H1 (cell line): ENCODE results near the gene EPB41L5. TPM values are rescaled to one million over a fixed set of nuclear protein-coding genes. Genes with fewer than 3 reads are reported as not detected.

Source experiments
- CTCF ChIA-PET: fragments of 300-600 bp; sonication (Branson Sonifier 250); formaldehyde crosslinking; loops from one replicate; lab custom pipeline; 2021; ENCODE audit not compliant: partially characterized antibody; lab: Charles Lee
- POLR2A ChIA-PET: fragments of 300-600 bp; sonication (Branson Sonifier 250); formaldehyde crosslinking; loops from one replicate; lab custom pipeline; 2021; ENCODE audit warnings: inconsistent platforms; ENCODE audit not compliant: partially characterized antibody; lab: Charles Lee
- DNase-seq, 2 experiments: peaks; one replicate each; pipeline versions ENCODE4 v3.0.0 to v3.0.0-alpha.2; 2010 to 2022; ENCODE audit warnings: low spot score in 2 of 2, low read depth in 1 of 2, mixed read lengths in 1 of 2
- FAIRE-seq: peaks from 2 replicates; lab custom pipeline; 2011; peaks lifted over from hg19 to GRCh38; lab: Jason Lieb, UNC
- H2AFZ ChIP-seq: 2 replicates; pipeline ENCODE4 v1.8.1; 2012; ENCODE audit warnings: low read length, inconsistent platforms
- H2AK5ac ChIP-seq: 2 replicates; pipeline ENCODE4 v1.6.1; 2013; ENCODE audit warnings: low read depth, low read length
- H2BK120ac ChIP-seq: replicated peaks from 2 replicates; pipeline ENCODE3; 2013; ENCODE audit warnings: low read depth, low read length, inconsistent platforms
- H2BK12ac ChIP-seq: 2 replicates; pipeline ENCODE4 v1.6.1; 2013; ENCODE audit warnings: low read depth, low read length
- H2BK15ac ChIP-seq: 2 replicates; pipeline ENCODE4 v1.6.1; 2013; ENCODE audit warnings: low read length
- H2BK20ac ChIP-seq: 2 replicates; pipeline ENCODE4 v1.6.1; 2013; ENCODE audit warnings: low read length
- H2BK5ac ChIP-seq: 2 replicates; pipeline ENCODE4 v1.6.1; 2013; ENCODE audit warnings: low read depth, low read length
- H3K14ac ChIP-seq: 2 replicates; pipeline ENCODE4 v1.6.1; 2013; ENCODE audit warnings: inconsistent platforms; ENCODE audit not compliant: insufficient read length
- H3K18ac ChIP-seq: 2 replicates; pipeline ENCODE4 v1.6.1; 2013; ENCODE audit warnings: low read length; ENCODE audit errors: extremely low read depth
- H3K23ac ChIP-seq: 2 replicates; pipeline ENCODE4 v1.6.1; 2013; ENCODE audit warnings: inconsistent platforms; ENCODE audit not compliant: insufficient read length
- H3K23me2 ChIP-seq: 2 replicates; pipeline ENCODE4 v1.6.1; 2013; ENCODE audit warnings: low read depth, low read length
- H3K27ac ChIP-seq: 2 replicates; pipeline ENCODE4 v1.6.1; 2011; ENCODE audit warnings: low read depth, low read length, inconsistent platforms
- H3K27me3 ChIP-seq, 4 experiments: replicated peaks in 1 of 4; 1 replicate in 1 of 4; 2 replicates in 3 of 4; pipeline versions ENCODE4 v1.6.1 to v1.8.1; 2011 to 2013; ENCODE audit warnings: low read length in 3 of 4, mild to moderate bottlenecking in 3 of 4, inconsistent platforms in 2 of 4, mixed read lengths in 2 of 4, moderate library complexity in 1 of 4; ENCODE audit not compliant: control insufficient read depth in 3 of 4, insufficient read depth in 3 of 4; ENCODE audit errors: extremely low read depth in 1 of 4
- H3K36me3 ChIP-seq, 4 experiments: 2 replicates each; pipeline versions ENCODE4 v1.6.1 to v1.8.1; 2011 to 2013; ENCODE audit warnings: mild to moderate bottlenecking in 4 of 4, low read length in 3 of 4, moderate library complexity in 2 of 4, control low read depth in 1 of 4, inconsistent platforms in 1 of 4; ENCODE audit not compliant: insufficient read depth in 4 of 4, control insufficient read depth in 2 of 4
- H3K4ac ChIP-seq: replicated peaks from 2 replicates; pipeline ENCODE3; 2013; ENCODE audit warnings: low read length, low read depth, mixed read lengths, inconsistent platforms; ENCODE audit not compliant: insufficient read length
- H3K4me1 ChIP-seq, 4 experiments: replicated peaks in 1 of 4; 1 replicate in 1 of 4; 2 replicates in 3 of 4; pipeline versions ENCODE4 v1.6.1 to v1.8.1; 2011 to 2013; ENCODE audit warnings: low read length in 3 of 4, inconsistent platforms in 2 of 4, mixed read lengths in 1 of 4; ENCODE audit not compliant: insufficient read depth in 4 of 4, control insufficient read depth in 3 of 4
- H3K4me2 ChIP-seq, 2 experiments: 2 replicates each; pipeline versions ENCODE4 v1.6.1 to v1.8.1; 2011 to 2013; ENCODE audit warnings: low read depth in 2 of 2, low read length in 2 of 2, control low read depth in 1 of 2, inconsistent platforms in 1 of 2, mild to moderate bottlenecking in 1 of 2; ENCODE audit not compliant: insufficient read depth in 1 of 2
- H3K4me3 ChIP-seq, 4 experiments: fragments of 200-600, 300-600 bp in 1 of 4; sonication (generic), shearing (Covaris generic), sonication (Bioruptor Twin) in 1 of 4; 2 replicates each; pipeline versions ENCODE4 v1.5.1 to v1.8.1; 2011 to 2016; ENCODE audit warnings: low read length in 4 of 4, low read depth in 3 of 4, control low read depth in 2 of 4, inconsistent platforms in 2 of 4, mild to moderate bottlenecking in 2 of 4, mixed read lengths in 1 of 4, moderate library complexity in 1 of 4; ENCODE audit not compliant: insufficient read depth in 2 of 4; ENCODE audit errors: extremely low read depth in 1 of 4
- H3K56ac ChIP-seq: replicated peaks from 2 replicates; pipeline ENCODE3; 2013; ENCODE audit warnings: low read depth, mild to moderate bottlenecking, mixed read lengths, low read length, inconsistent platforms; ENCODE audit not compliant: insufficient read length
- H3K79me1 ChIP-seq: 2 replicates; pipeline ENCODE4 v1.6.1; 2013; ENCODE audit warnings: low read depth, low read length, control low read depth
- H3K79me2 ChIP-seq, 2 experiments: 2 replicates each; pipeline versions ENCODE4 v1.6.1 to v1.8.1; 2012 to 2013; ENCODE audit warnings: low read length in 2 of 2, mild to moderate bottlenecking in 2 of 2, inconsistent platforms in 1 of 2; ENCODE audit not compliant: insufficient read depth in 2 of 2, control insufficient read depth in 1 of 2
- H3K9ac ChIP-seq, 4 experiments: replicated peaks in 1 of 4; 1 replicate in 1 of 4; 2 replicates in 3 of 4; pipeline versions ENCODE4 v1.6.1 to v1.8.1; 2011 to 2013; ENCODE audit warnings: low read depth in 3 of 4, low read length in 3 of 4, control low read depth in 2 of 4, mild to moderate bottlenecking in 2 of 4, moderate library complexity in 2 of 4, inconsistent platforms in 1 of 4; ENCODE audit errors: extremely low read depth in 1 of 4
- H3K9me3 ChIP-seq, 2 experiments: 2 replicates each; pipeline versions ENCODE4 v1.6.1 to v1.8.1; 2012 to 2013; ENCODE audit warnings: mild to moderate bottlenecking in 2 of 2, moderate library complexity in 2 of 2, control low read depth in 1 of 2, inconsistent platforms in 1 of 2, low read depth in 1 of 2, low read length in 1 of 2, mixed read lengths in 1 of 2; ENCODE audit not compliant: insufficient read depth in 2 of 2
- H4K20me1 ChIP-seq, 2 experiments: replicated peaks in 1 of 2; 2 replicates each; pipeline versions ENCODE3 to v1.8.1; 2011 to 2013; ENCODE audit warnings: inconsistent platforms in 2 of 2, low read length in 2 of 2, mild to moderate bottlenecking in 1 of 2; ENCODE audit not compliant: insufficient read depth in 2 of 2, control insufficient read depth in 1 of 2
- H4K5ac ChIP-seq: 2 replicates; pipeline ENCODE4 v1.6.1; 2013; ENCODE audit warnings: low read length, low read depth, mixed read lengths, inconsistent platforms; ENCODE audit not compliant: insufficient read length
- H4K8ac ChIP-seq: 2 replicates; pipeline ENCODE4 v1.8.0; 2013; ENCODE audit warnings: mild to moderate bottlenecking, moderate library complexity, low read length, inconsistent platforms; ENCODE audit not compliant: insufficient read depth; ENCODE audit errors: extremely low read depth
- H4K91ac ChIP-seq: replicated peaks from 2 replicates; pipeline ENCODE3; 2013; ENCODE audit warnings: low read length, mixed read lengths, inconsistent platforms; ENCODE audit not compliant: insufficient read length
- CHD2 ChIP-seq: IDR thresholded peaks from 2 replicates; pipeline ENCODE4 v1.6.1; 2012; ENCODE audit warnings: low read length, improper control_type of control experiment
- SIX5 ChIP-seq: IDR thresholded peaks from 2 replicates; pipeline ENCODE4 v1.6.1; 2011; ENCODE audit warnings: mild to moderate bottlenecking, low read depth, low read length
- TAF1 ChIP-seq: IDR thresholded peaks from 2 replicates; pipeline ENCODE4 v1.6.1; 2011; ENCODE audit warnings: mild to moderate bottlenecking, low read depth, low read length
- TAF7 ChIP-seq: optimal IDR thresholded peaks from 2 replicates; pipeline ENCODE3; 2011; ENCODE audit warnings: low read depth, mild to moderate bottlenecking, inconsistent platforms, low read length, moderate library complexity, borderline replicate concordance
- TCF12 ChIP-seq: IDR thresholded peaks from 2 replicates; pipeline ENCODE4 v1.6.1; 2011; ENCODE audit warnings: low read depth, mild to moderate bottlenecking, low read length
- polyA plus RNA-seq, 7 experiments: library from polyadenylated mRNA; depleted of rRNA in 3 of 7; stranded (reverse) in 5 of 7; unstranded in 2 of 7; fragments of >200 nt in 5 of 7; fragments of 200-250 nt in 2 of 7; gene quantifications; 1 replicate in 5 of 7; 2 replicates in 1 of 7; 4 replicates in 1 of 7; pipeline versions ENCODE4 v1.2.1 to v1.2.3, GENCODE V29; 2011 to 2013; ENCODE audit warnings: missing spikeins in 2 of 7, mixed read lengths in 2 of 7
- total RNA-seq: library from RNA; stranded (reverse); fragmentation: NEBNext Ultra II Directional; extraction: Animal tissue kit (Norgen Biotek cat#: 25700); gene quantifications from 2 replicates; pipeline ENCODE4 v1.2.1, GENCODE V29; 2021
- TF ChIP-seq, protein P1 (sequence below): IDR thresholded peaks from 2 replicates; pipeline ENCODE4 v1.6.1; 2012; ENCODE audit warnings: inconsistent platforms
- TF ChIP-seq, protein P2 (sequence below): IDR thresholded peaks from 2 replicates; pipeline ENCODE4 v1.6.1; 2011; ENCODE audit warnings: low read depth, mild to moderate bottlenecking, low read length; ENCODE audit not compliant: insufficient read depth

EPB41L5 gene
- total and polyA plus RNA-seq, 2 of the 8 experiments (the other 6 are each of a cell fraction or from before 2014, with no cell fraction given): 13.5 to 32.3 TPM

DNA sequence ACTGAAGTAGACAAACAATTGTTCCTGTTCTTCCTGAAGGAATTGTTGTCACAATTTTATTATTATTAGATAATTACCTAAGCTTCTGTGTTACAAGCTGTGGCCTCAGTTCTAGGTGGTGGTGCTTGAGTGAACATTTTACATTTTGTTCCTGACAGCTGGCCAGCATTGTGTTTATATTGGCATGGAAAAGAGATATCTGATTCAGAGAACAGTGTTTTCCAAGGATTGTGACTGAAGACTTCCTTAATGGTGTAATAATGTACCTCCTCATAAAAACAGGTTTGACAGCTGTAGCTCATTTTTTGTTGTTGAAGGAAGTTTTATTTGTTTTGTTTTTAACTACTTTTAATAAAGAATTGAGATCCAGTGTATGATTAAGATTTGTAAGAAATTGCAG lies 95.2 kb downstream of the EPB41L5 start:
- H3K18ac ChIP-seq: no peak overlapping the region
- H3K56ac ChIP-seq: no peak overlapping the region
- no peak overlapping the region for H2BK5ac ChIP-seq
- no peaks in the 10 kb centered on the region for H3K4me1 ChIP-seq
- no peak for FAIRE-seq
- TF ChIP-seq TCF12 (no peak), SIX5 (no peak), TAF7 (no peak), TAF1 (no peak), CHD2 (no peak)
- TF ChIP-seq, protein P1, sequence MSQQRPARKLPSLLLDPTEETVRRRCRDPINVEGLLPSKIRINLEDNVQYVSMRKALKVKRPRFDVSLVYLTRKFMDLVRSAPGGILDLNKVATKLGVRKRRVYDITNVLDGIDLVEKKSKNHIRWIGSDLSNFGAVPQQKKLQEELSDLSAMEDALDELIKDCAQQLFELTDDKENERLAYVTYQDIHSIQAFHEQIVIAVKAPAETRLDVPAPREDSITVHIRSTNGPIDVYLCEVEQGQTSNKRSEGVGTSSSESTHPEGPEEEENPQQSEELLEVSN: no peak
- TF ChIP-seq, protein P2, sequence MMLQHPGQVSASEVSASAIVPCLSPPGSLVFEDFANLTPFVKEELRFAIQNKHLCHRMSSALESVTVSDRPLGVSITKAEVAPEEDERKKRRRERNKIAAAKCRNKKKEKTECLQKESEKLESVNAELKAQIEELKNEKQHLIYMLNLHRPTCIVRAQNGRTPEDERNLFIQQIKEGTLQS: no peak
- no peak overlapping the region for H4K91ac ChIP-seq
- H3K4me3 ChIP-seq: no peak overlapping the region
- DNase-seq: no peak
- H3K9ac ChIP-seq: no peak overlapping the region
- H2BK120ac ChIP-seq: no peak overlapping the region
- no peak overlapping the region for H3K14ac ChIP-seq
- POLR2A ChIA-PET: no interaction called here
- no peak overlapping the region for H4K5ac ChIP-seq
- no peaks in the 10 kb centered on the region for H3K79me2 ChIP-seq
- H3K36me3 ChIP-seq: peaks cover 0 to 11% (median 0%) of the 10 kb centered on the region in 4 experiments; a peak in 3 of 8 replicates
- H4K20me1 ChIP-seq: no peaks in the 10 kb centered on the region
- no peaks in the 10 kb centered on the region for H3K9me3 ChIP-seq
- H2BK15ac ChIP-seq: no peak overlapping the region
- no peak overlapping the region for H2AFZ ChIP-seq
- no peaks in the 10 kb centered on the region for H3K23me2 ChIP-seq
- H2BK20ac ChIP-seq: no peak overlapping the region
- CTCF ChIA-PET: interaction anchor here (0.8 kb wide), 1 partner anchor 9 kb away, joined by 3 read pairs; no protein-coding TSS in a partner anchor
- no peak overlapping the region for H3K4ac ChIP-seq
- H3K27ac ChIP-seq: no peak overlapping the region
- no peak overlapping the region for H4K8ac ChIP-seq
- H3K79me1 ChIP-seq: no peaks in the 10 kb centered on the region
- no peaks in the 10 kb centered on the region for H3K27me3 ChIP-seq
- no peak overlapping the region for H3K4me2 ChIP-seq
- H2BK12ac ChIP-seq: no peak overlapping the region
- H3K23ac ChIP-seq: no peak overlapping the region
- no peak overlapping the region for H2AK5ac ChIP-seq
